ENCODE data around the gene GRSF1.

GRSF1 gene

GRCh38 chr4:70808151-70808550 is 31.5 kb downstream of the GRSF1 start:
- H3K27me3 Mint-ChIP-seq (ENCODE audit: low read depth) = no peaks in the 10 kb centered on the region
- no peak overlapping the region for H3K4me3 Mint-ChIP-seq
- TF ChIP-seq, protein P1, sequence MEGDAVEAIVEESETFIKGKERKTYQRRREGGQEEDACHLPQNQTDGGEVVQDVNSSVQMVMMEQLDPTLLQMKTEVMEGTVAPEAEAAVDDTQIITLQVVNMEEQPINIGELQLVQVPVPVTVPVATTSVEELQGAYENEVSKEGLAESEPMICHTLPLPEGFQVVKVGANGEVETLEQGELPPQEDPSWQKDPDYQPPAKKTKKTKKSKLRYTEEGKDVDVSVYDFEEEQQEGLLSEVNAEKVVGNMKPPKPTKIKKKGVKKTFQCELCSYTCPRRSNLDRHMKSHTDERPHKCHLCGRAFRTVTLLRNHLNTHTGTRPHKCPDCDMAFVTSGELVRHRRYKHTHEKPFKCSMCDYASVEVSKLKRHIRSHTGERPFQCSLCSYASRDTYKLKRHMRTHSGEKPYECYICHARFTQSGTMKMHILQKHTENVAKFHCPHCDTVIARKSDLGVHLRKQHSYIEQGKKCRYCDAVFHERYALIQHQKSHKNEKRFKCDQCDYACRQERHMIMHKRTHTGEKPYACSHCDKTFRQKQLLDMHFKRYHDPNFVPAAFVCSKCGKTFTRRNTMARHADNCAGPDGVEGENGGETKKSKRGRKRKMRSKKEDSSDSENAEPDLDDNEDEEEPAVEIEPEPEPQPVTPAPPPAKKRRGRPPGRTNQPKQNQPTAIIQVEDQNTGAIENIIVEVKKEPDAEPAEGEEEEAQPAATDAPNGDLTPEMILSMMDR (IDR thresholded peaks at IDR 0.05; ENCODE audit: unreplicated experiment in 3 of 3) = no peak
- no peak overlapping the region for H3K27ac Mint-ChIP-seq
- H3K36me3 Mint-ChIP-seq (ENCODE audit: low read depth) = peaks cover 31% of the 10 kb centered on the region
- no peaks in the 10 kb centered on the region for H3K4me1 Mint-ChIP-seq
- no peaks in the 10 kb centered on the region for H3K9me3 Mint-ChIP-seq

- H3K9me3 Mint-ChIP-seq = no peaks in the 10 kb centered on the region
Observed at GRCh38 chr4:70802928-70803580, 36.6 kb downstream of the GRSF1 start.

DNA sequence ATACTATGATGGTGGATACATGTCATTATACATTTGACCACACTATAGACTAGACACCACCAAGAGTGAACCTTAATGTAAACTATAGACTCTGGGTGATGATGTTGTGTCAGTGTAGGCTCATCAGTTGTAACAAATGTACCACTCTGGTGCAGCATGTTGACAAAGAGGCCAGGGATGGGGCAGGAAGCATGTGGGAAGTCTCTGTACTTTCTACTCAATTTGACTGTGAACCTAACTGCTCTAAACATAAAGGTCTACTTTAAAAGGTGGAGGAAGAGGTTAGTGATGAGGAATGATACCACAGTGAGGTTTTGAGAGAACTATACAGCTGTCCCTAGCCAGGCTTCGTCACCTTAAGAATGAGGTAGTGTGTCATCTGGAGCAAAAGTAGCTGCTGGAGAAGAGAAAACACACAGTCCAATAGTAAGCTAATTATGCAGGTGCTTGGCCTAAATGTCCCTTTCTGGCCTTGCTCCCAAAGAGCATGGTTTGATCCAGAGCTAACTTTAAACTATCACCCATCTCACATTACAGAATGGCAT is 38.4 kb downstream of the GRSF1 start:
- Mint-ChIP-seq H3K9me3 (no peaks in the 10 kb centered on the region), H3K4me3 (no peak overlapping the region), H3K27me3 (ENCODE audit: low read depth) (no peaks in the 10 kb centered on the region), H3K4me1 (no peaks in the 10 kb centered on the region), H3K27ac (no peak overlapping the region), H3K36me3 (ENCODE audit: low read depth) (peaks cover 37% of the 10 kb centered on the region)
- TF ChIP-seq, protein P1 (IDR thresholded peaks at IDR 0.05; ENCODE audit: unreplicated experiment in 3 of 3) = no peak

More at GRCh38 chr4:70802928-70803580, 36.6 kb downstream of the GRSF1 start:
- TF ChIP-seq, protein P1 (IDR thresholded peaks at IDR 0.05; ENCODE audit: unreplicated experiment in 3 of 3) = no peak
- H3K36me3 Mint-ChIP-seq (ENCODE audit: low read depth) = peaks cover 40% of the 10 kb centered on the region
- H3K4me1 Mint-ChIP-seq = no peaks in the 10 kb centered on the region
- no peak overlapping the region for H3K27ac Mint-ChIP-seq
- no peaks in the 10 kb centered on the region for H3K27me3 Mint-ChIP-seq (ENCODE audit: low read depth)
- H3K4me3 Mint-ChIP-seq = no peak overlapping the region

DNA sequence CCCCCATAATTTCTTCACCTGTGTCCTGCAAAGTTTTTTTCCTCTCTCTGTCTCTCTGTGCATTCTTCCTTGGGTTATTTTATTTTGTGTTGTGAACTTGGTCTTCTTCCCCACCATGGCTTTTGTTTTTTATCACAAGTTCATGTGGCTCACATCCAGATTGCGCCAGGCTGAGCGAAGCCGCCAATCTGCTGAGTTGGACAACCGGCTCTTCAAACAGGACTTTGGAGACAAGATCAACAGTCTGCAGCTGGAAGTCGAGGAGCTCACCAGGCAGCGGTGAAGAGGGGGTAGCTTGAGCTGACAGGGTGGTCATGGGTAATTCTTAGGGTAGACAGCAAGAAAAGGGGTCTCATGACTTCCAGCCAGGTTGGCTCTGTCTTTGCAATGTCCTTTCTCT is 46.1 kb downstream of the GRSF1 start:
- H3K9me3 Mint-ChIP-seq = no peaks in the 10 kb centered on the region
- H3K27me3 Mint-ChIP-seq (ENCODE audit: low read depth) = no peaks in the 10 kb centered on the region
- H3K4me3 Mint-ChIP-seq = no peak overlapping the region
- H3K4me1 Mint-ChIP-seq = no peaks in the 10 kb centered on the region
- H3K36me3 Mint-ChIP-seq (ENCODE audit: low read depth) = peaks cover 50% of the 10 kb centered on the region
- H3K27ac Mint-ChIP-seq = no peak overlapping the region
- TF ChIP-seq, protein P1 (IDR thresholded peaks at IDR 0.05; ENCODE audit: unreplicated experiment in 3 of 3) = no peak

GRCh38 chr4:70788733-70789132 is 51.0 kb downstream of the GRSF1 start:
- Mint-ChIP-seq H3K4me3 (no peak overlapping the region), H3K27me3 (ENCODE audit: low read depth) (no peaks in the 10 kb centered on the region)

More at GRCh38 chr4:70788733-70789132, 51.0 kb downstream of the GRSF1 start:
- H3K4me1 Mint-ChIP-seq = no peaks in the 10 kb centered on the region
- peaks cover 51% of the 10 kb centered on the region for H3K36me3 Mint-ChIP-seq (ENCODE audit: low read depth)
- H3K9me3 Mint-ChIP-seq = no peaks in the 10 kb centered on the region
- TF ChIP-seq, protein P1 (IDR thresholded peaks at IDR 0.05; ENCODE audit: unreplicated experiment in 3 of 3) = no peak
- no peak overlapping the region for H3K27ac Mint-ChIP-seq

All from nephron (organoid).